HG03108 (cell line): ENCODE results near the gene FAM131C.
"Not testable (repeated sequence)": the region's sequence is repeated elsewhere in the genome, so short reads cannot be mapped to it uniquely, and the experiment has no call there.

Experiments
- ATAC-seq: cut with Tn5 transposase; IDR thresholded peaks from one replicate; pipeline ENCODE4 v1.9.1; 2021; ENCODE audit warnings: moderate library complexity; ENCODE audit not compliant: unreplicated experiment

Gene FAM131C

DNA sequence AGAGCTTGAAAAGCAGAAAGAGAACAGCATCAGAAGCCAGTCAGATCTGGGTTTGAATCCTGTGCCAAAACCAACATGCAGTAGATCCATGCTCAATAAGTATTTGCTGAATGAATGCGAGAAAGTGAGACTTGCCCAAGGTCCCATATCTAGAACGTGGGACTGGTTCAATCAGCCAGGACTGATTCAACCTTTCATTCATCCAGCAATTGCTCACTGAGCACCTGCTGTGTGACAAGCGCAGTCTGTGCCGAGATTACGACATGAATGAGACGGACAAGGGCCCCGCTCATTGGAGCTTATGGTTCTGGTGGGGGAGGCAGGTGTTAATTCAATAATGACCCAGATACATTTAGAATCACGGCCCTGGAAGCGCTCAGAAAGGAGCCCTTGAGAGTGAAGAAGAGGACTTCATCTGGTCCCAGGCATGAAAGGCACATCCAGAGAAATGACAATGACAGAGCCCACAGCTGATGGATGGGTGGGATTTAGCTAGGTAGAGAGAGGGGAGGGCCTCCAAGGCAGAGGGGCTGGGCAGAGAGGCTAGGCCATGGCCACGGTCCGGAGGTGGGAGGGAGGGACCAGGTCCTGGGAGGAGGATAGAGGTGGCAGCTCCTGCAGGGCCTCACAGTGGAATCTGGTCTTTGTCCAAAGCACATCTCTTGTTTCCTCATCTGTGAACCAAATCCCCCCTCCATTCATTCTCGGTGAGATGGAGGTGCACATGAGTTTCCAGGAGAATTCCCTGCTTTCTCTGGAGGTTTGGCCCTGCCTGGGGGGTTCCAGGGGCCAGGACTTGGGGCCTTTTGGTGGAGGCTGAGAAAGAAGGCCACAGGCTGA, 4.2 kb upstream of the FAM131C start:
- ATAC-seq, result no peak

DNA sequence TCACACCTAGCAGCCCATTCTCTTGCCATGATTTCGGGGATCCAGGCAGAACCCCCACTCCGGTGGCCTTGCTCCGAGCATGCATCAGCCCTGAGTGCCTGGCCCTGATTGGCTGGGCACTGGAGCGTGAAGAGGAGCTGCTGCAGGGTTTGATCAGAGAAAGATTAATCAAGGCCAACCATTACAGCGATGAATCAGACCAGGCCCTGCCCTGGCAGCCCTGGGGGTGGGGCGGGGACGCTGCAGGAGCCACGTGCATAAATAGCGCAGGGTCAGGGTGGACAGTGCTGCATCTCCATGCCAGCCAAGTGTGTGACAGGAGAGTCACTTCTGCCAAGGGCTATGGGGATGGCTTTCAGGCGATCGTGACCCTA, 3.4 kb upstream of the FAM131C start:
- ATAC-seq, result no peak

- ATAC-seq, result no peak
These were observed 2.8 kb upstream of the FAM131C start for GRCh38 chr1:16076031-16076864.

- no peak for ATAC-seq
These were observed 2.0 kb upstream of the FAM131C start for GRCh38 chr1:16075337-16076030.

- ATAC-seq, result no peak
These were observed 766 bp upstream of the FAM131C start for GRCh38 chr1:16074217-16074616.

DNA sequence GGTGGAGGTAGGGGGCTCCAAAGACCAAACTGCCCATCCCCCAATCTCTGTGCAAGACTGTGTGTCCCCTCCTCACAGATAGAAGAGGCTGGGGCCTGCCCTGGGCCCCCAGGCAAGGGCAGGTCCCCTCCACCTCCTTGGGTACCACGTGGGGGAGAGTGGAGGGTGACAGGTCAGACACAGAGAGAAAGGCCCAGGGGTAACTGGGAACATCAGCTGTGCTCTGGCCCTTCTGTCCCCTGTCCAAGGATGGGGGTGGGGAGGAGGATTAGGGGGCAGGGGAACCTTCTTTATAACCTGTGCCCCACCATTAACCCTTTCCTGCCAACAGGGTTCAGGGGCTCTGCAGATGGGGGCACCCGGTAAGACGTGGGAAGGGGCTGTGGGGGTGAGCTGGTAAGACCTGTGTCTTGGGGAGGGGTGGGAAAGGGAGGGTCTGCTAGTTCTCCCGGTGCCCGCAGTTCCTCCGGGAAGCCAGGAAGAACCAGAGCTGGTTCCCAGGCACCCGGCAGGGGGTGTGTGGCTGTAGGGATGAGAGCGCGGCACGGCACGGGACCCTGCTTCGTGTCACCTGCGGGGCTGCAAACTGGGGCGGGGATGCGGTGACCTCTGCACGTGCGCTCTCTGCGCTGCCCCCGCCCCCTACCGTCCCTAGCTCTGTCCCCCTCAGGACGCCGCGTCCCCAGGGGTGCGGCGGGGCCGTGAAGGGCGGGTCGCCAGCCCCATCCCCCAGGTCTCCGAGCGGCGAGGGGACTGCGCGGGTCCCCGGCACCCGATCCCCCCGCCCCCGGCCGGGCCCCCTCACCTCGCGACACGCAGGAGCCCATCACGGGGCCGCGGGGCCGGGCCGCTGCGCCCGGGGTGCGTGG, 601 bp downstream of the FAM131C start:
- ATAC-seq, result no peak

GRCh38 chr1:16072095-16072494, 1.4 kb downstream of the FAM131C start:
- no peak for ATAC-seq

GRCh38 chr1:16071614-16072013, 1.8 kb downstream of the FAM131C start:
- ATAC-seq, result no peak

DNA sequence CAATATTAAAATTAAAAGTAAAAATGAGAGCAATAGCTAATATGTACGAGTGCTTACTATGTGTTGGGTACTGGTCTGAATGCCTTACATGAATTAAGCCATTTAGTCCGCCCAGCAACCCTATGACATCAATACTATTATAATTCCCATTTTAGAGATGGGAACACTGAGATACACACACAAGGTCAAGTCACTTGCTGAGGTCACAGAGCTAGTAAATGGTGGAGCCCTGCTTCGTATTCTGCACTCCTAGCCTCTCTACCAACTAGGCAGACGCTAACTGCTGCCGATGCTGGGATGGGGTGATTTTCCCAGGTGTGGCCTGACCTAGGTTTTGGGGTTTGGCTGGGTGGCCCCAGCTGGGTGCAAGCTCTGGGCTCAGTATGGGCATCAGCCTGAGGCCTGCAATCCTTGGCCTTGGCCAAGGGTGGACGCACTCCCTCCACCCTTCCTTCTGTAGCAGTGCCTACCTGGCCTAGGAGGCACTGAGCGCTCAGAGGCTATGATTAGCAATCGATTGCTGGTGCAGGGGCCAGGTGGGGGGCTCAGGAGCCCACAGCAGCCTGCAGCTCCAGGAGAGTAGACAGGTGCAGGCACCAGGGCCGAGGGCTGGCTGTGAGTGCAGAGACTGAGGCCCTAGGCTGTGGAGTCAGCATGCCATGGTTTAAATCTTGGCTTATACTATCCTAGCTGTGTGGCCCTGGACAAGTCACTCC, 2.7 kb downstream of the FAM131C start:
- no peak for ATAC-seq

- no peak for ATAC-seq
These were observed 4.8 kb downstream of the FAM131C start for GRCh38 chr1:16068356-16069270.

DNA sequence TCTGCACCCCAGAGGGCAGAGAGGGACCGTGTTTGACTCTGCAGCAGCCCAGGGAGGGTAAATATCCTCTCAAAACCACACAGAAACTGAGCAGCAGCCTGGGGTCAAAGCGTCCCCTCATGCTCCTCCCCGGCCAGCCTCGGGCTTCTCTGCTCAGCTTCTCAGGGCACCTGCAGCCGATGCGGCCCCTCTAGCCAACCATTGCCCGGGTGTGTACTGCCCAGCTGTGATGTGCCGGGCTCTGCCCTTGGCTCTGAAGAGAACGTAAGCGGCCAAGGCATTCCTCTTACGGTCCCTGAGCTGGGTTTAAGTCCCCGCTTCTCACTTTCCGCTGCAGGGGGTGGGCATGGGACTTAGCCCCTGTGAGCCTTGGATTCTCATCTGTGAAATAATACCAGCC, 5.5 kb downstream of the FAM131C start:
- ATAC-seq, result no peak

DNA sequence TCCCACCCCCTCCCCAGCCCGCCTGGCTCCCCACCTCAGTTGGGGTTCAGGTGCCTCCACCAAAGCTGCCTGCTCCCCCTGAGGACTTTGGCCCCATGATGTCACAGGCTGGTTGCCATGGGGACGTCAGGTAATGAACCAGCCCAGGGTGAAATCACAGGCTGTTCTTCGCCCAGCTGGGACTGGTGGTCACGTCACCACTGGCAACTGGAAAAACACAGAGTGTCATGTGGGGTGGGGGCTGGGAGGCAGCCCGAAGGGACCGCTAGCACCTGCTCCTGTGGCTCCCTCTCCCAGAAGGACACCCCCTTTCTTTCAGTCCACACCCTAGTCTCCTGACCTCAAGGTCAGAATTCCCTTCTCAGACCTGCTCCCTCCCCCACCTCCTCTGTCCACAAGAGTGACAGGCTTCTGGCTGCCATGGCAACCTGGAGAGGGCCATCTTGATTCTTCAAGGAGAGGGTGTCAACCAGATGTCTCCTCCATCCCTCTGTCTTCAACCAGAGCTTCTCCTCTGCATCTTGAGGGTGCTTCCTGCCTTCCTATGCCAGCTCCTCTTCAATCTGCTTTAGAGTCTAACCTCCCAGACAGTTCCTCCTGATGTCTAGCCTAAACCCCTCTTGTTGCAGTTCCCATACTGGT, 6.2 kb downstream of the FAM131C start:
- ATAC-seq, result no peak

DNA sequence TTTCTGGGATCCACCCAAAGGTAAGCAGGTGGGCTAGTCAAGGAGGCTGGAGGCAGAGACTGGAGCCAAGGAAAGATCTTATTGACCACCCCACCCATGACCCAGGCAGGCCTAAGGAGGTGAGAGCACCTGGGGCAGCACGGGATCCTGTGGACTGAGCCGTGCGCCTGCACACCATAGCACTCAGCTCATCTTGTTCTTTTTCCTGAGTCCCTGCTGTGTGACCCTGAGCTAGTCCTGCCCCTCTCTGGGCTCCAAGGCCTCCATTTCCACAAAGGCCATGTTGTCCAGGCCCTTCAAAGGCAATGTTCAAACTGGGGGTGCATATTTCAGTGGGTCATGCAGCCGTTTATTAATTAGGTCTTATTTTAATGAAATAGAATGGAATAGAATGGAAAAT, 7.2 kb downstream of the FAM131C start:
- ATAC-seq, result no peak

DNA sequence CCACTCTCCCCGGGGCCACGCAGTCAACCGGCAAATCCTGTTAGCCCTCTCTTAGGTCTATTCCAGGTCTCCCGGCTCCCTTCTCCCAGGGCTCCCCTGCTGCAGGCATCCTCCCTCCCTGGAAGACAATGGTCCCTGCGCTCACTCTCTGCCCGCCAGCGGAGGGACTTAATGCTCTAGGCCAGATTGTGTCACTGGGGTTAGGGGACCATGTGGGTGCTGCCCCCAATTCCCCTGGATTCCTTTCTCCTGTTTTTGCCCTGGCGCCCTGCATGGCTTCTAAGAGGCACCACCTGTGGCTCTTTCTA, 8.2 kb downstream of the FAM131C start:
- no peak for ATAC-seq

GRCh38 chr1:16064536-16065268, 8.7 kb downstream of the FAM131C start:
- ATAC-seq, result no peak

DNA sequence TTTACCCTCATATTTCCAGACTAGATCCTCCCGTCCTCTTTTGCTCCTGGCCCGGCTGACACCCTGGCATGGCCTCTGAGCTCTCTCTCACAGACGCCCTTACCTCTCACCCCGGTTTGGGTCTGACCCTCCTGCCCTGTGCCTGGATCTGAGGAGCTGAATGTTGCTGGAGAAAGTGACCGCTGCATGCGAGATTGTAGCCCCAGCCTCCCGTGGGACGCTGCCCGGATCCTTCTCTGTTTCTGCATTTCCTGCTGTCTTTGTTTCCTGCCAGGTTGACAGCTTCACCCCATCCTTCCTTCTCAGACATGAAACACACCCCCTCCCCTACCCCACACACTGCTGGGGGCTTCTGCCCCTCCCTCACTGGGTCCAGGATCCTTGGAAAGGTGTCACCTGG, 9.5 kb downstream of the FAM131C start:
- ATAC-seq, result no peak

DNA sequence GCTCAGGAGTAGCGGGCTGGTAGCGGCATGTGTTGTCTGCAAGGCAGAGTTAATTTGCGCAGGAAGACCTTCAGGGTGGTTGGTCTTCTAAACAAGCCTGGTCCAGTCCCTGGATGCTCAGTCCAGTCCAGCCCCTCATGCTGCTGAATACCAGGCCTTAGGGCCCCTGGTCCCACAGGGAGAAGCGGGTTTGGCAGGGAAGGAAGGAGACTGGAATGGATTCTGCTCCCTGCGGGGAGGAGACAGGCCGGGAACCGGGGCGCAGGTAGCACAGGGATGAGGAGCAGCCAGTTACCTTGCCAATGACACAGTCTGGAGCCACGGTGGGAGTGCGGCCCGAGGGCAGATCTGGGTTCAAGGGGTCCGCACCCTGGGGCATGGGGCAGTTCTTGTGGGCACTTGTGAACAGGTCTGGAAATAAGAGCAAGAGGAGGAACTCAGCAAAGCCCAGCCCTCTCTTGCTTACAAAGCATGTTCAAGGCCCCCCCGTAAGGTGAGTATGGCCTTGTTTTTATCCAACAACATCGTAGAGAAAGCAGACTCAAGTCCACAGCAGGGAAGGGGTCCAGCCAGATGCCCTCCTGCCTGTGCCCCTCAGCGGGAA, 10.1 kb downstream of the FAM131C start:
- ATAC-seq, result no peak

DNA sequence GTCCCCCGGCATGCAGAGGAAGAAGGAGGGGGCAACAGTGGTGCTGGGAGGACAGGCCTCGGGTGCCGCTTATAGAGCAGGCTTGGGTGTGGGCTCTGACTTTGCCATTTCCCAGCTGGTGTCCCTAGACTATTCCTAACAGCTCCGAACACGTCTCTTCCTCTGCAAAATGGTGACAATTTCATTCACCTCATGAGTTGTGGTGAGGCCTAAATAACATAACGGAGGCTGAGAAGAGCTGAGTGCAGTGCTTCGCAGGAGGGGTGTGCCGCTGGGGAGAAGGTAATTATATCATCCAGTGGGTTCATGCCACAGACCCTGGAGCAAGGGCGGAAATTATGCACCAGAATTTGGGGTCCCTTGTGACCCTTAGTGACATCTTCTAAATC, 10.8 kb downstream of the FAM131C start:
- not testable (repeated sequence) for ATAC-seq
